ENCODE data around the gene ZNF275.

ZNF275 gene

GRCh38 chrX:153377727-153378126 lies 43.8 kb downstream of the ZNF275 start:
- DNase-seq (ENCODE audit: extremely low spot score) = no peak
- ChIA-PET CTCF (no interaction called here), POLR2A (no interaction called here)
- TF ChIP-seq LEF1 (IDR thresholded peaks at IDR 0.05; ENCODE audit: borderline replicate concordance) (no peak), HDGF (IDR thresholded peaks at IDR 0.05; ENCODE audit: borderline replicate concordance) (no peak), CTBP1 (IDR thresholded peaks at IDR 0.05; ENCODE audit: borderline replicate concordance) (no peak), TARDBP (IDR thresholded peaks at IDR 0.05) (no peak), L3MBTL2 (conservative IDR thresholded peaks at IDR 0.05) (no peak), ZNF384 (IDR thresholded peaks at IDR 0.05) (no peak), FOXK2 (IDR thresholded peaks at IDR 0.05) (no peak), SP1 (IDR thresholded peaks at IDR 0.05) (no peak), BHLHE40 (IDR thresholded peaks at IDR 0.05; ENCODE audit: borderline replicate concordance) (no peak), SUZ12 (IDR thresholded peaks at IDR 0.05) (no peak), ELF4 (IDR thresholded peaks at IDR 0.05) (no peak), ARNT (IDR thresholded peaks at IDR 0.05) (no peak), FOXA1 (IDR thresholded peaks at IDR 0.05) (no peak), NFRKB (IDR thresholded peaks at IDR 0.05) (no peak), FOXM1 (IDR thresholded peaks at IDR 0.05; ENCODE audit: borderline replicate concordance) (no peak)

- POLR2A ChIA-PET = no interaction called here
- no peak for TF ChIP-seq ZNF384 (IDR thresholded peaks at IDR 0.05)
- TF ChIP-seq CTBP1 (IDR thresholded peaks at IDR 0.05; ENCODE audit: borderline replicate concordance) = no peak
- TF ChIP-seq FOXM1 (IDR thresholded peaks at IDR 0.05; ENCODE audit: borderline replicate concordance) = no peak
- TF ChIP-seq NFRKB (IDR thresholded peaks at IDR 0.05) = no peak
- no peak for TF ChIP-seq BHLHE40 (IDR thresholded peaks at IDR 0.05; ENCODE audit: borderline replicate concordance)
- TF ChIP-seq TARDBP (IDR thresholded peaks at IDR 0.05) = no peak
- no peak for TF ChIP-seq ELF4 (IDR thresholded peaks at IDR 0.05)
- TF ChIP-seq FOXK2 (IDR thresholded peaks at IDR 0.05) = no peak
- no peak for TF ChIP-seq PKNOX1 (IDR thresholded peaks at IDR 0.05)
- no peak for TF ChIP-seq SP1 (IDR thresholded peaks at IDR 0.05)
- no peak for TF ChIP-seq L3MBTL2 (conservative IDR thresholded peaks at IDR 0.05)
- TF ChIP-seq HDGF (IDR thresholded peaks at IDR 0.05; ENCODE audit: borderline replicate concordance) = no peak
- TF ChIP-seq LEF1 (IDR thresholded peaks at IDR 0.05; ENCODE audit: borderline replicate concordance) = no peak
- no peak for TF ChIP-seq ARNT (IDR thresholded peaks at IDR 0.05)
- no peak for TF ChIP-seq FOXA1 (IDR thresholded peaks at IDR 0.05)
- no peak for TF ChIP-seq SUZ12 (IDR thresholded peaks at IDR 0.05)
- CTCF ChIA-PET = no interaction called here
- DNase-seq (ENCODE audit: extremely low spot score) = no peak
These were observed 44.7 kb downstream of the ZNF275 start for GRCh38 chrX:153378607-153379006.

- ChIA-PET CTCF (no interaction called here), POLR2A (no interaction called here)
- DNase-seq (ENCODE audit: extremely low spot score) = no peak
- TF ChIP-seq ARNT (IDR thresholded peaks at IDR 0.05) = no peak
- no peak for TF ChIP-seq SUZ12 (IDR thresholded peaks at IDR 0.05)
- TF ChIP-seq BHLHE40 (IDR thresholded peaks at IDR 0.05; ENCODE audit: borderline replicate concordance) = no peak
- TF ChIP-seq FOXM1 (IDR thresholded peaks at IDR 0.05; ENCODE audit: borderline replicate concordance) = no peak
- no peak for TF ChIP-seq HDGF (IDR thresholded peaks at IDR 0.05; ENCODE audit: borderline replicate concordance)
- TF ChIP-seq TARDBP (IDR thresholded peaks at IDR 0.05) = no peak
- TF ChIP-seq FOXA1 (IDR thresholded peaks at IDR 0.05) = no peak
These were observed 45.6 kb downstream of the ZNF275 start for GRCh38 chrX:153379508-153379907.

GRCh38 chrX:153379971-153380581 lies 46.1 kb downstream of the ZNF275 start:
- ChIA-PET CTCF (no interaction called here), POLR2A (interaction anchor here (0.6 kb wide), 1 partner anchor 45 kb away, joined by 3 read pairs; no protein-coding TSS in a partner anchor)
- TF ChIP-seq HDGF (IDR thresholded peaks at IDR 0.05; ENCODE audit: borderline replicate concordance) (no peak), FOXA1 (IDR thresholded peaks at IDR 0.05) (no peak), ARNT (IDR thresholded peaks at IDR 0.05) (no peak), FOXM1 (IDR thresholded peaks at IDR 0.05; ENCODE audit: borderline replicate concordance) (no peak), TARDBP (IDR thresholded peaks at IDR 0.05) (no peak)
- no peak for DNase-seq (ENCODE audit: extremely low spot score)

GRCh38 chrX:153380691-153381090 lies 46.7 kb downstream of the ZNF275 start:
- POLR2A ChIA-PET = no interaction called here
- TF ChIP-seq TARDBP (IDR thresholded peaks at IDR 0.05) = no peak
- no peak for TF ChIP-seq HDGF (IDR thresholded peaks at IDR 0.05; ENCODE audit: borderline replicate concordance)
- TF ChIP-seq FOXK2 (IDR thresholded peaks at IDR 0.05) = no peak
- no peak for TF ChIP-seq CTBP1 (IDR thresholded peaks at IDR 0.05; ENCODE audit: borderline replicate concordance)
- TF ChIP-seq NFRKB (IDR thresholded peaks at IDR 0.05) = no peak
- TF ChIP-seq SP1 (IDR thresholded peaks at IDR 0.05) = no peak
- TF ChIP-seq ZNF384 (IDR thresholded peaks at IDR 0.05) = no peak
- CTCF ChIA-PET = interaction anchor here (1.2 kb wide), 1 partner anchor 18 kb away, joined by 3 read pairs; no protein-coding TSS in a partner anchor

GRCh38 chrX:153381684-153382532 lies 48.0 kb downstream of the ZNF275 start:
- CTCF ChIA-PET = interaction anchor here (1.2 kb wide), 1 partner anchor 17 kb away, joined by 3 read pairs; no protein-coding TSS in a partner anchor
- DNase-seq (ENCODE audit: extremely low spot score) = peak; percentile 49
- TF ChIP-seq L3MBTL2 (conservative IDR thresholded peaks at IDR 0.05) (no peak), SP1 (IDR thresholded peaks at IDR 0.05) (no peak), ARNT (IDR thresholded peaks at IDR 0.05) (no peak), PKNOX1 (IDR thresholded peaks at IDR 0.05) (no peak), FOXA1 (IDR thresholded peaks at IDR 0.05) (no peak), FOXM1 (IDR thresholded peaks at IDR 0.05; ENCODE audit: borderline replicate concordance) (no peak), BHLHE40 (IDR thresholded peaks at IDR 0.05; ENCODE audit: borderline replicate concordance) (no peak), CTBP1 (IDR thresholded peaks at IDR 0.05; ENCODE audit: borderline replicate concordance) (no peak), TARDBP (IDR thresholded peaks at IDR 0.05) (no peak), HDGF (IDR thresholded peaks at IDR 0.05; ENCODE audit: borderline replicate concordance) (no peak), ELF4 (IDR thresholded peaks at IDR 0.05) (no peak), SUZ12 (IDR thresholded peaks at IDR 0.05) (no peak), ZNF384 (IDR thresholded peaks at IDR 0.05) (no peak), FOXK2 (IDR thresholded peaks at IDR 0.05) (no peak)
- POLR2A ChIA-PET = no interaction called here

More at GRCh38 chrX:153380691-153381090, 46.7 kb downstream of the ZNF275 start:
- DNase-seq (ENCODE audit: extremely low spot score) = no peak

Data from HEK293T (cell line).